Measurements from ENCODE around the gene ADGRA1. TPM values are rescaled to one million over a fixed set of nuclear protein-coding genes. Genes with fewer than 3 reads are reported as not detected.

Gene ADGRA1
- total RNA-seq, 4 donors from 2014 or later: 0.13 TPM; not detected in 3

- H3K4me3 ChIP-seq: no peak overlapping the region
- no peaks in the 10 kb centered on the region for H3K9me3 ChIP-seq
- ATAC-seq: no peak
- TF ChIP-seq CTCF (IDR thresholded peaks at IDR 0.05) (no peak), POLR2A (IDR thresholded peaks at IDR 0.05) (no peak), POLR2AphosphoS5 (IDR thresholded peaks at IDR 0.05) (no peak), EP300 (IDR thresholded peaks at IDR 0.05) (no peak)
- 60% methylated on average over 1 of the region's 16 CpGs; no CpG with 5 or more reads in 1 of the 2 donors for WGBS, 2 donors (ENCODE audit: low coverage in 1 of 2)
- H3K27ac ChIP-seq: no peak overlapping the region
- H3K36me3 ChIP-seq: no peaks in the 10 kb centered on the region
- peaks cover 73% of the 10 kb centered on the region for H3K27me3 ChIP-seq
- no peaks in the 10 kb centered on the region for H3K4me1 ChIP-seq
Measured at GRCh38 chr10:133081636-133082035, 6.1 kb upstream of the ADGRA1 start.

- no peak for ATAC-seq
- Histone ChIP-seq H3K4me1 (peaks cover 0 to 8% (median 0%) of the 10 kb centered on the region in 3 donors), H3K36me3 (no peaks in the 10 kb centered on the region), H3K27me3 (peaks cover 77% of the 10 kb centered on the region), H3K4me3 (no peak overlapping the region), H3K9me3 (no peaks in the 10 kb centered on the region), H3K27ac (no peak overlapping the region)
- WGBS, 2 donors (ENCODE audit: low coverage in 1 of 2): 0 to 57% methylated on average over 1 to 7 of the region's 43 CpGs
- TF ChIP-seq CTCF (IDR thresholded peaks at IDR 0.05): no peak
- no peak for TF ChIP-seq EP300 (IDR thresholded peaks at IDR 0.05)
- no peak for TF ChIP-seq POLR2AphosphoS5 (IDR thresholded peaks at IDR 0.05)
- TF ChIP-seq POLR2A (IDR thresholded peaks at IDR 0.05): no peak
Measured at GRCh38 chr10:133082685-133083421, 4.9 kb upstream of the ADGRA1 start.

- WGBS, 2 donors (ENCODE audit: low coverage in 1 of 2): 55% methylated on average over 4 of the region's 30 CpGs; no CpG with 5 or more reads in 1 of the 2 donors
- ATAC-seq: no peak
- TF ChIP-seq CTCF (IDR thresholded peaks at IDR 0.05) (no peak), EP300 (IDR thresholded peaks at IDR 0.05) (no peak), POLR2A (IDR thresholded peaks at IDR 0.05) (no peak), POLR2AphosphoS5 (IDR thresholded peaks at IDR 0.05) (no peak)
- no peak overlapping the region for H3K27ac ChIP-seq
- H3K36me3 ChIP-seq: no peaks in the 10 kb centered on the region
- H3K9me3 ChIP-seq: no peaks in the 10 kb centered on the region
- H3K4me3 ChIP-seq: no peak overlapping the region
- peaks cover 84% of the 10 kb centered on the region for H3K27me3 ChIP-seq
- H3K4me1 ChIP-seq: peaks cover 0 to 15% (median 0%) of the 10 kb centered on the region in 3 donors
Measured at GRCh38 chr10:133083422-133084100, 4.2 kb upstream of the ADGRA1 start.

GRCh38 chr10:133084491-133084890 lies 3.2 kb upstream of the ADGRA1 start:
- Histone ChIP-seq H3K36me3 (no peaks in the 10 kb centered on the region), H3K4me1 (peaks cover 0 to 17% (median 0%) of the 10 kb centered on the region in 3 donors), H3K4me3 (no peak overlapping the region), H3K9me3 (no peaks in the 10 kb centered on the region), H3K27ac (no peak overlapping the region), H3K27me3 (peaks cover 94% of the 10 kb centered on the region)
- no peak for ATAC-seq
- no peak for TF ChIP-seq EP300 (IDR thresholded peaks at IDR 0.05)
- TF ChIP-seq POLR2AphosphoS5 (IDR thresholded peaks at IDR 0.05): no peak
- TF ChIP-seq POLR2A (IDR thresholded peaks at IDR 0.05): no peak
- TF ChIP-seq CTCF (IDR thresholded peaks at IDR 0.05): no peak
- WGBS, 2 donors (ENCODE audit: low coverage in 1 of 2): 88 to 90% methylated on average over 2 to 7 of the region's 17 CpGs
